Fibroblast of pulmonary artery (primary cell): ENCODE results near the gene MMD.

Experiments
- DNase-seq: peaks from one replicate; pipeline ENCODE4 v3.0.0-alpha.2; 2010; ENCODE audit warnings: low read depth
- H3K4me3 ChIP-seq: replicated peaks from 2 replicates; pipeline ENCODE4 v1.5.1; 2011; ENCODE audit warnings: low read depth, mild to moderate bottlenecking, control low read depth, low read length, moderate library complexity
- TF ChIP-seq, protein P1 (sequence below): IDR thresholded peaks from 2 replicates; pipeline ENCODE4 v1.5.1; 2011; ENCODE audit warnings: mild to moderate bottlenecking, control low read depth, low read length, inconsistent platforms; ENCODE audit errors: missing control alignments

The MMD gene

DNA sequence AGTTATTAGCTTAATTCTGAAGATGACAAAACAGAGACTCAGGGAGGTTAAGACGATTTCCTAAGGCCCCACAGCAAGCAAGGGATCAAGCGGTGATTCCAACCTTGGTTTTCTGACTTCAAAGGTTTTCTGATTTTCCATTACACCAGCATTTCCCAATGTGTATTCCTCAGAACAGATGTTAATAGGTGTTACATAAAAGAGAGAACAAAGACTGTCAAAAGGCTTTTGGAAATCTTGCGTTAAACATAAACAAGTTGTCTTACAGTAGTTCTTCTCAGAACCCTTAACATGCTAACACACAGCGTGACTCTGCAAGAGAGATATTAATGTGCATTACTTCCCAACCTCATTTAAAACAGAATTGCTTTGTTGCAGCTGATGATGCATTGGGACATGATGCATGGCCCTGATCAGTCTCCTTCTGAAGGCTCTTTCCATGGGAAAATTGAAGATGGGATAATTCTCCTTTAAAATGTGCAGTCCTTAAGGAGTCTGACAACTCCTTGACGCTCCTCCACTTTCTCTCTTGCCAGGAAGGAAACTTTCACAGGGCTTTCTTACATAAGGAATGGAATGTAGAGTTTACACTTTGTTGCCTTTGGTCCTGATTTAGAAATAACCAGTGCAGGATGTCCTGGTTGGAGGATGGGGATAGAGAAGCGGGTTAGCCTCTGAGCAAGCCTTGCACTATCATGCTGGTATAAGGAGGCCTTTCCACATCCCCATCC, 21.5 kb upstream of the MMD start:
- H3K4me3 ChIP-seq: no peak overlapping the region
- TF ChIP-seq, protein P1, sequence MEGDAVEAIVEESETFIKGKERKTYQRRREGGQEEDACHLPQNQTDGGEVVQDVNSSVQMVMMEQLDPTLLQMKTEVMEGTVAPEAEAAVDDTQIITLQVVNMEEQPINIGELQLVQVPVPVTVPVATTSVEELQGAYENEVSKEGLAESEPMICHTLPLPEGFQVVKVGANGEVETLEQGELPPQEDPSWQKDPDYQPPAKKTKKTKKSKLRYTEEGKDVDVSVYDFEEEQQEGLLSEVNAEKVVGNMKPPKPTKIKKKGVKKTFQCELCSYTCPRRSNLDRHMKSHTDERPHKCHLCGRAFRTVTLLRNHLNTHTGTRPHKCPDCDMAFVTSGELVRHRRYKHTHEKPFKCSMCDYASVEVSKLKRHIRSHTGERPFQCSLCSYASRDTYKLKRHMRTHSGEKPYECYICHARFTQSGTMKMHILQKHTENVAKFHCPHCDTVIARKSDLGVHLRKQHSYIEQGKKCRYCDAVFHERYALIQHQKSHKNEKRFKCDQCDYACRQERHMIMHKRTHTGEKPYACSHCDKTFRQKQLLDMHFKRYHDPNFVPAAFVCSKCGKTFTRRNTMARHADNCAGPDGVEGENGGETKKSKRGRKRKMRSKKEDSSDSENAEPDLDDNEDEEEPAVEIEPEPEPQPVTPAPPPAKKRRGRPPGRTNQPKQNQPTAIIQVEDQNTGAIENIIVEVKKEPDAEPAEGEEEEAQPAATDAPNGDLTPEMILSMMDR: no peak
- peak; percentile 47 for DNase-seq

DNA sequence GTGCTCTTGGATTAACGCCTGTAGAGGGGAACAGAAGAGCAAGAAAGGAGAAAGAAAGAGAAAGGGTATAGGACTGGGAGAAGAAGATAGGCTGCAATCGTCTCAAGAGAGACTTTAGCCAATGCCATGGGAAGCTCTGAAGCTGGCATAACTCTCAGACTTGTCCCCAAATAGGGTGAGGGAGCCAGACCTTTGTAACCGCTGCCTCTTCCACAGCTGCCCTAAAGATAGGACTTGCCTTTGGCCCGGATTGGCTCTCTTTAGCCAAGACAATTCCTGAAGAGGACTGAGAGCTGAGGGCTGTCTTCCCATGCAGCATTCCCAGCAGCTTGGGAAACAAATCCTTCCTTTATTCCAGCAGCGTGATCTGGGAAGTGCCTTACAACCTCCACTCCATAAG, 20.8 kb upstream of the MMD start:
- TF ChIP-seq, protein P1: no peak
- no peak overlapping the region for H3K4me3 ChIP-seq
- no peak for DNase-seq

DNA sequence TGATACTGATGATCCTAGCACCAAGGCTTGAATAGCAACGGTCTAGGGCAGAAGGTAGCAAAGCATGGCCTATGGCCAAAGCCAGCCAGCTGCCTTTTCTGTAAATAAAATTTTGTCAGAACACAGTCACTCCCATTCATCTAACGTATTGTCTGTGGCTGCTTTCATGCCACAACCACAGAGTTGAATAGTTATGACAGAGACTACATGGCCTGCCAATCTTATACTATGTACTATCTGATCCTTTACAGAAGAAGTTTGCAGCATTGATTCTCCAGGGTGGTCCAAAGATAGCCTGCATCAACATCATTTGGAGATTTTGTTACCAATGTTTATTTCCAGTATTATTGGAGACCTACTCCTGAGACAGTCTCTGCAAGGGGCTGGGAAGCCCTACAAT, 19.9 kb upstream of the MMD start:
- TF ChIP-seq, protein P1: no peak
- DNase-seq: no peak
- H3K4me3 ChIP-seq: no peak overlapping the region

DNA sequence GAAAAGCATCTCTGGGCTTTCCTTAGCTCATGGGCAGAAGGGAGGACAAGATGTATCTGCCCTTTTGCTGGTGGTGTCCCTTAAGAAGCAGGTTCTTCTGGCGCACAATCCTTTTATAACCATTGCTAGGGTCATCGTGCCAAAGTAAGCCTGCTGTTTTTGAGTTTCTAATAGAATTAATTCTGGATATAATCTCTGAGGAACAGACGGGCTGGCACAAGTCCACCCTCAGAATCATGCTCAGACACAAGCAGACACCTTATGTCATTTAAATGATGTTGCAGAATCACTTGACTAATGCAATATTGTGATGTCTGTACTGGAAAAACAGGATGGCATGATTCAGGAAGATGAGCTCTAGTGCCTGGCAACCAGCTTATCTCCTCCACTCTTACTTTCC, 18.8 kb upstream of the MMD start:
- no peak for DNase-seq
- TF ChIP-seq, protein P1: no peak
- H3K4me3 ChIP-seq: no peak overlapping the region

DNA sequence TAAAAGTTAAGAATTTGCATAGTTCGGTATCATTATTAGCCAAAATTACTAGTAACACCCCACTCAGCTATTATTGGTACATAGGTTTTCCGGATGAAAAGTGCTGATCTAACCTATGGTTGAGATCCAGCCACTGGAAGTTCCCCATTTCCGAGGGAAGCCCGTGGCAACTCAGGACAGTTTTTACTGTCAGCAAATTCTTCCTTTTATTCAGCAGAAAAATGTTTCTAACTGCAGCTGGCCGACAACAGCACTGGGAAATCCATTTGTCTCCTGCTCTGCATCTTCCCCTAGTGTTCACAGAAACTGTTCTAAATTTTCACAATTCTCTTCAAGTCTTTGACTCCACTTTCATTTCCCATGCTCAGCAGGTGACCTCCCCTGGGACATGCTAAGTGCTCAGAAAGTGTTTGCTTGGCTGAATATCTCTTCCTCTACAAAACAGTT, 15.5 kb upstream of the MMD start:
- no peak overlapping the region for H3K4me3 ChIP-seq
- no peak for DNase-seq
- TF ChIP-seq, protein P1: no peak

DNA sequence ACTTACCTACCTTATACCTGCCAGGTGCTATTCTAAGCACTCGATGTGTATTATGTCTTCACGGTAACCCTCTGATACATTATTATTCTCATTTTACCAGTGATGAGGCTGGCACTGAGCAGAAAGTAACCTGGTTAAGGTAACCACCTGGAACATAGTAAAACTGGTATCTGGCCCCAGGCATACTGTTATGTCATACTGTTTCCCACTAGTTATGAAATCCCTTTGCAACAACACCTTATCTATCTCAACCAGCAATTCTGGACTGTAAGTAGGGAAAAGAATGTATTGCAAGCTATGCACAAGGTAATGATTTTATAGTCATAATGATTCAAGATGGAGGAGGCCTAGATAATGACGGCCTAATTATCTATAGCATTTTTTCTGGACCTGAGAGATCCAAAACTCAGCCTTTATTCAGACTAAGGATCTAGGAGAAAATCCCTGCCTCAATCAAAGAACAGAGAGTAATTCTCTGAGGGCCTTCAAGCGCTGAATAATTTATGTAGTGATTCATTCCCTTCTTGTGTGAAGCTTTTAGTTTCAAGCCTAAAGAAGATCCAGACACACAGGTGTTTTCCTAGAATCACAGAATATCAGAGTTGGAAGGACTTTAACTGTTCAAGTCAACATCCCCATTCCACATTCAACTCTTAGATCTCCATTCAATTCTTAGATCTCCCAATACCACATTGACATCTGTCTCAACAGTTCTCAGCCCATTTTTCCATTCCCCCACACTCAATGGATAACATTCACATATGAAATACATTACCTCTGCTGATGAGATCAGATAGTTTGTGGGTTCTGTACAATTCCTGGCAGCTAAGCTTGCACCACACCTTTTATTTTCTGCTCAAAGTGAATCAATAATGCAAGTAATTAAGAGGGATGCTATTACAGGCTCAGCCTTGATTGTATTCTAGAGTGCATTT, 14.9 kb upstream of the MMD start:
- no peak for DNase-seq
- H3K4me3 ChIP-seq: no peak overlapping the region
- TF ChIP-seq, protein P1: no peak
